ENCODE measurements around the gene ZNF786.
"Not testable (repeated sequence)": the region's sequence is repeated elsewhere in the genome, so short reads cannot be mapped to it uniquely, and the experiment has no call there.

Gene ZNF786

GRCh38 chr7:149081914-149082313 is 8.6 kb downstream of the ZNF786 start:
- no peak for DNase-seq

DNA sequence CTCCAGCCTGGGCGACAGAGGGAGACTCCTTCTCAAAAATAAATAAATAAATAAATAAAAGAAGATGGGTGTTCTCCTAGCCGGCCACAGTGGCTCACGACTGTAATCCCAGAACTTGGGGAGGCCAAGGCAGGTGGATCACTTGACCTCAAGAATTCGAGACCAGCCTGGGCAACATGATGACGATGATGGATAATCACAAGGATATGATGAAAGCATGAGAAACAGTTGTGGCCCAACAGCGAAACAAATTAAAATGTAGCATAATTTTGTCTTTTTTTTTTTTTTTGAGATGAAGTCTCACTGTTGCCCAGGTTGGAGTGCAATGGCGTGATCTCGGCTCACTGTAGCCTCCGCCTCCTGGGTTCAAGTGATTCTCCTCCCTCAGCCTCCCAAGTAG is 12.9 kb downstream of the ZNF786 start:
- DNase-seq: no peak

DNA sequence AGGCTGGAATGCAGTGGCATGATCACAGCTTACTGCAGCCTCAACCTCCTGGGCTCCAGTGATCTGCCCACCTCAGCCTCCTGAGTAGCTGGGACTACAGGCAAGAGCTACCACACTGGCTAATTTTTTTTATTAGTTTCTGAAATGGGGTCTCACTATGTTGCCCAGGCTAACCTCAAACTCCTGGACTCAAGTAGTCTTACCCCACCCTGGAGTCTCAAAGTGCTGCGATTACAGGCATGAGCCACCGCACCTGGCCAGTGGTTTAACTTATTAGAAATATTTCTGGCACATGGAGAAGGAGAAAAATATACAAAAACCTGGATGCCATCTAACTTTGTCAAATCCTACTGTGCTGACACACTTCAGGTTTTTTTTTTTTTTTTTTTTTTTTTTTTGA is 15.2 kb downstream of the ZNF786 start:
- no peak for DNase-seq

DNA sequence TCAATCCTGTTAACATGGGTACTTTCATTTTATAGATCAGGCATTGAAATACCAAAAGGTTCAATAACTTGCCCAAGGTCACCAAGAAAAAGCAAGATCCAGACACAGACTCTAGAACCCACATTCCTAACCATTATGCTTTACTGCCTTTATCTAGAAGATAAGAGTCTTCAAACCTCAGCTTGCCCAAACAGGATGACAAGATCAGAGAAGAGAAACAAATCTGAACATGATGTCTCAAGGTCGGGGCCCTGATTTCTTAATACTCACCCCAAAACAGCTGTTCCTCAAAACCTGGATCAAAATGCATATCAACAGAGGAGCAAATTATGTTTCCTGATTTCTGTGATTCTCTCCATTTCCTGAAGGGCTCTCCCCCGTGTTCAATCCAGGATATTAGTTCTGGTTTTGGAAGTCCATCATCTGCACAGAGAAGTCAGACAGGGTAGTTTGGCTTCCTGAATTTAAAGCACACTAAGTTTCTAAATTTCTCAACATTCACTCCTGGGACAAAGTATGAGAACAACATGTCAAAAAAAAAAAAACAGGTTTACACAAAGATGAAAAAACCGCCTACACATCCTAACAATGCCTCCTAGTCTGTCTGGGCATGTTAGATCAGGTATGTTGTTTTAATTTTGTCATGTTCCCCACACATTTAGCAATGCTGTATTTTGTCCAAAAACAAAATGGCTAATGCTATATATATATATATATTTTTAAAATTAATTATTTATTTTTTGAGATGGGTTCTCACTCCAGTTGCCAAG is 16.2 kb downstream of the ZNF786 start:
- DNase-seq: no peak

DNA sequence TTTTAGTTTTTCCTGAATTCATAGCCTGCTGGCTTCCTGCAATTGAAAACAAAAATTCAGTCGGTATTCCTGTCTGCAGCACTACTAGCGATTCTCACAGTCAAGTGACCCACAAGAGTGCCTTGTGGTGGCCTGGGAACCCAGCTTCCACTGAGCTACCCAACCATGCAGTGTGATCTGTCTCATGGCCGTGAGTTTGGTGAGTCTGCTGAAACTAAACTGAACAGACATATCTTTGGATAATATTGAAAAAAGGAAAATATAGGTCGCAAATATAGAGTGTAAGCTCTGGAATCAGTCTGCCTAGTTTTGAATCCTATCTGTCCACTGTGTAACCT is 18.1 kb downstream of the ZNF786 start:
- no peak for DNase-seq

- peak; percentile 88 for DNase-seq
Measured at GRCh38 chr7:149071641-149072437, 18.7 kb downstream of the ZNF786 start.

DNA sequence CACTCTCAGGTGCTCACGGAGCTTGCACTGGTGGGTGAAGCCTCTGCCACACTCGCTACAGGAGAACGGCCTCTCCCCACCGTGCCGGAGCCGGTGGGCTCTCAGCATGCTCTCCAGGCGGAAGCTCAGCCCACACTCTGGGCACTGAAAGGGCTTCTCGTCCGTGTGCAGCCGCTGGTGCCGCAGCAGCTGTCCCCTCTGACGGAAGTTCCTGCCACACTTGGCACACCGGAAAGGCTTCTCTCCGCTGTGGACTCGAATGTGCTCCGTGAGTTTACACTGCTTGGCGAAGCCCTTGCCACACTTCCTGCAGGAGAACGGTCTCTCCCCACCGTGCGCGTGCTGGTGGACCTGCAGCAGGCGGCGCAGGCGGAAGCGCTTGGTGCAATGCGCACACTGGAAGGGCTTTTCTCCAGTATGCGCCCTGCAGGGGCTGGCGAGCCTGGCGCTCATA is 19.3 kb downstream of the ZNF786 start:
- no peak for DNase-seq

DNA sequence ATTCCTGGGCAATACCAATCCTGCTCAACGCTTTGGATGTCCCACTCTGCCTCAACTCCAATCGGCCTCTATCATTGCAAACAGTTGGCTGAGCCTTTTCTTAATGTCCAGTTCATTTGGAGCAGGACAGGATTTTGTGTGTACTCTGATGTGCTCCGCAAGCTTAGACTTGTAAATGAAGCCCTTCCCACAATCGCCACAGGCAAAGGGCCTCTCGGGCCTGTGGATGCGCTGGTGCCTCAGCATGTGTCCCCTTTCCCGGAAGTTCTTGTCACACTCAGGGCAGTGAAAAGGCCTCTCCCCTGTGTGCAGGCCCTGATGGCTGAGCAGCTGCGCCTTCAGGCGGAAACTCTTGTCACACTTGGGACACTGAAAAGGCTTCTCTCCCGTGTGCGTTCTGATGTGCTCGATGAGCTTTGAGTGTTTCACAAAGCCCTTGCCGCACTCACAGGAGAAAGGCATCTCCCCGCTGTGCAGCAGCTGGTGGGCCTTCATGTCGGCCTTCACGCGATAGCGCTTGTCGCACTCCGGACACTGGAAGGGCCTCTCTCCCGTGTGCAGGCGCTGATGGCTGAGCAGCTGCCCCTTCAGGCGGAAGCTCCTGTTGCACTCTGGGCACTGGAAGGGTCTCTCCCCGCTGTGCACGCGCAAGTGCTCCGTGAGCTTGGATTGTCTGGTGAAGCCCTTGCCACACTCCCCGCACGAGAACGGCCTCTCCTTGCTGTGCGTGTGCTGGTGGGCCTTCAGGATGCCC is 20.0 kb downstream of the ZNF786 start:
- DNase-seq: no peak

- DNase-seq: no peak
Measured at GRCh38 chr7:149067869-149068268, 22.6 kb downstream of the ZNF786 start.

DNA sequence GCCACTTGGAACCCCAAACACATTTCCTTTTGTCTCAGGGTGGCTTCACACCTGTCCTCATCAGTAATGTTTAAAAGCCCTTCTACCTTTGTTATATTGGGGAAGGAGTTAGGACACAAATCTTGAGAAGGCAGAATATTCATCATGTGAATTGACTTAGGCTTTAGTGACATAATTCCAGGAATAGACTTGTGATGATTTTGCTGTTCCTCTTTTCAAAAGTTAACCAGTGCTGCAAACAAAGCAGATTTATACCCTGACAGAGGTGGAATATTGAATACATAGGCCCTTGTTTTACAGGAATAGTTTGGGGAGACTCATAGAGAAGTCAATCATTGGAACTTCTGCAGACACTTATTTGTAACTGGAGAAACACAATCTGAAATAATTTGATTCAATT is 27.0 kb downstream of the ZNF786 start:
- no peak for DNase-seq

GRCh38 chr7:149062217-149062899 is 28.2 kb downstream of the ZNF786 start:
- DNase-seq: not testable (repeated sequence)

- no peak for DNase-seq
Measured at GRCh38 chr7:149060156-149060555, 30.4 kb downstream of the ZNF786 start.

GRCh38 chr7:149053885-149054284 is 36.6 kb downstream of the ZNF786 start:
- DNase-seq: no peak

DNA sequence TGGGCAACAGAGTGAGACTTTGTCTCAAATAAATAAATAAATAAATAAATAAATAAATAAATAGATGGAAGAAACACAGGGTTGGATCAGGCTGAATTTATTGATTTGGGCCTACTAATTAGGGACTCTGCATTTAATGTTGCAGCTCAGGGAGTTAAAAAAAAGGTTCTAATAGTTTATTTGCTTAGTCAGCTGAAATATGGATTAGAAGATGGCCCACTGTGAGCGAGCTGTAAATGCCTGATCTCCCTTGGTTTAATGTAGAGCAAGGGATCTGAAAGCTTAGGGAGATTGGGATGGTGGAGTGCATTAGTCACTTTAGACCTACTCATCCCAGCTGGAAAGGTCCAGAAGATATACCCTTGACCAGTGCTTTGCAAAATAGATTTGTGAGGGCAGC is 37.1 kb downstream of the ZNF786 start:
- DNase-seq: no peak

GRCh38 chr7:149050941-149051340 is 39.6 kb downstream of the ZNF786 start:
- no peak for DNase-seq

DNA sequence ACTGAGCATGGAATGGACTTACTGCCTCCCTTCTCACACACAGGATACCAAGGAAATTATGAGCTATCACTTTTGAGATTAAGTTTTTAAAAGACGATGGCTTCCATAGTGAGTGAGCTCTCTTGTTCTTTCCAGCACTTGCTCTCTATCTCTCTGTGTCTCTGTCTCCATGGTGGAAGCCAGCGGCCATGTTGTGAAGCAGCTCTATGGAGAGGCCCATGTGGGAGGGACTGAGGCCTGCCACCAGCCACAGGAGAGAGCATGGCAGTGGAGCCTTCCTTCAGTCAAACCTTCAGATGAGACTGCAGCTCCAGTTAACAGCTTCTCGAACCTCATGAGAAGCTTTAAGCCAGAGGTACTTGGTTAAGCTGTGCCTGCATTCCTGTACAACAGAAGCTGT is 41.7 kb downstream of the ZNF786 start:
- DNase-seq: no peak

- DNase-seq: no peak
Measured at GRCh38 chr7:149046416-149046815, 44.1 kb downstream of the ZNF786 start.

DNA sequence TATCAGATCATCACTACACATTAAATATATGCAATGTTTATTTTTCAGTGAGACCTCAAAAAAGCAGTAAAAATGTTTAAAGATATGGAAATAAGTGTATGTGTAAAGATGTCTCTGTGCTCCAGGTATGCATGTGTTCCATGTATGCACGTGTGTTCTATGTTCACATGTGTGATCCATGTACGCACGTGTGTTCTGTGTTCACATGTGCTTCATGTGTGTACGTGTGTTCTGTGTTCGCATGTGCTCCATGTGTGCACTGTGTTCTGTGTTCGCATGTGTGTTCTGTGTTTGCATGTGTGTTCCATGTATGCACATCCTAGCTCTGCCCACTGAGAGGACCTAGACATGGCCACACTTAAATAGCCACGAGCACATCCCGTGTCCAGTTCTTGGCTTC is 46.6 kb downstream of the ZNF786 start:
- DNase-seq: no peak

- DNase-seq: no peak
Measured at GRCh38 chr7:149041350-149041749, 49.2 kb downstream of the ZNF786 start.

- DNase-seq: not testable (repeated sequence)
Measured at GRCh38 chr7:149038641-149039040, 51.9 kb downstream of the ZNF786 start.

DNA sequence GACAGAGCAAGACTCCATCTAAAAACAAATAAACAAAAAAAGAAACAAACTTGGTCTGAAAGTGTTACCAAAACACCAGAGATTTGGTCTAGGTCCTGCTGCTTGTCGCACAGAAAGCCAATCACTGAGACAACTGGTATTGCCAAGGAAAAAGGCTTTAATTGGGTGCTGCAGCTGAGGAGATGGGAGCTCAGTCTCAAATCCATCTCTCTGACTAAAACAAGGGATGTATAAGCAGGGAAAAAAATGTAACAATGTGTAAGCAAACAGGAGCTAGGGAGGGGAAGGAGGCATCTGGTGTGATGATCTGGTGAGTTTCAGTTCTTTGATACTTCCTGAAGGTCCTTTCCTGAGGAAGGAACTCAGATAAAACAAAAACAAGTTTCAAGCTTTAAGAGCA is 53.8 kb downstream of the ZNF786 start:
- no peak for DNase-seq

DNA sequence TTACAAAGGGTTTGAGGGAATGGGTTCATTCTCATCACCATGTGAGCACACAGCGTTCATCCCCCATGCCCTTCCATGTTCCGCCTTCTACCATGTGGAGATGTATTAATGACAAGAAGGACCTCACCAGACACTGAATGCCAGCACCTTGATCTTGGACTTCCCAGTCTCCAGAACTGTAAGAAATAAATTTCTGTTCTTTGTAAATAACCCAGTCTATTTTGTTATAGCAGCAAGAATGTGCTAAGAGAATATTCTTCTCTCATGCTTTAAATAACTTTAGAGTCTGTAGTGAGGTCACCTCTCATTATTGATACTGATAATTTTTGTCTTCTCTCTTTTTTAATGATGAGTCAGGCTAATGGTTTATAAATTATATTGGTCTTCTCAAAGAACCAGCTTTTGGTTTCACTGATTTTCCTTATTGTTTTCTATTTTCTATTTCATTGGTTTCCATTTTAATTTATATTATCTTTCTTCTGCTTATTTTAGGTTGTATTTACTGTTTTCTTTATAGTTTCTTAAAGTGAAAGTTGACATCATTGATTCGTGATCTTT is 59.1 kb downstream of the ZNF786 start:
- DNase-seq: no peak

DNA sequence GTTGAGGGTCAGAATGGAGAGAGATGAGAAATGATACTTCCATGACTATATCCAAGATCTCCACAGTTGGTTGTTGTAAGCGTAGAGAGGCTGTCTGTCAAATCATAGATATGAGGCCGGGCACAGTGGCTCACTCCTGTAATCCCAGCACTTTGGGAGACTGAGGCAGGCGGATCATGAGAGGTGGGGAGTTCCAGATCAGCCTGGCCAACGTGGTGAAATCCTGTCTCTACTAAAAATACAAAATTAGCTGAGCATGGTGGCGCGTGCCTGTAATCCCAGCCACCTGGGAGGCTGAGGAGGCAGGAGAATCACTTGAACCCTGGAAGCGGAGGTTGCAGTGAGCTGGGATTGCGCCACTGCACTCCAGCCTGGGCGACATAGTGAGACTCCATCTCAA is 60.1 kb downstream of the ZNF786 start:
- DNase-seq: not testable (repeated sequence)

Data from islet precursor cell (in vitro differentiated cells).